B cell (primary cell): ENCODE data around the gene VWA3B. TPM values are rescaled to one million over a fixed set of nuclear protein-coding genes. Genes with fewer than 3 reads are reported as not detected.

ENCODE experiments used
- ATAC-seq: fragments of 200-7000 bp; cut with Tn5 transposase; one replicate; pipeline ENCODE4 v1.10.0; 2021; ENCODE audit warnings: low read depth, mild to moderate bottlenecking, moderate number of reproducible peaks, moderate library complexity
- CTCF ChIA-PET: fragments of 350-600 bp; sonication (Branson Sonifier 250); formaldehyde crosslinking; loops from one replicate; lab custom pipeline; 2021; ENCODE audit warnings: antibody characterized with exemption, inconsistent platforms; lab: Charles Lee
- POLR2A ChIA-PET: fragments of 350-600 bp; sonication (Branson Sonifier 250); formaldehyde crosslinking; loops from one replicate; lab custom pipeline; 2021; ENCODE audit warnings: antibody characterized with exemption; lab: Charles Lee
- DNase-seq: peaks from one replicate; pipeline ENCODE4 v3.0.0; 2013
- H2AFZ ChIP-seq: 2 replicates; pipeline ENCODE4 v1.6.1; 2012; ENCODE audit warnings: mild to moderate bottlenecking, low read depth, low read length; ENCODE audit not compliant: insufficient read depth, poor library complexity, severe bottlenecking
- H3K27ac ChIP-seq, 2 donors: 1 replicate in 1 of 2; 2 replicates in 1 of 2; pipeline ENCODE4 v1.5.1; 2012 to 2013; ENCODE audit warnings: low read length in 2 of 2, mild to moderate bottlenecking in 2 of 2, moderate library complexity in 1 of 2
- H3K27me3 ChIP-seq, 4 experiments: fragments of 200-600 bp in 1 of 4; sonication (generic) in 1 of 4; replicated peaks in 1 of 4; 1 replicate in 2 of 4; 2 replicates in 2 of 4; pipeline versions ENCODE4 v1.6.1 to v1.7.0; 2013 to 2016; ENCODE audit warnings: low read length in 3 of 4, mild to moderate bottlenecking in 2 of 4, mixed read lengths in 1 of 4, moderate library complexity in 1 of 4; ENCODE audit not compliant: insufficient read depth in 4 of 4, control insufficient read depth in 3 of 4; ENCODE audit errors: control extremely low read depth in 1 of 4
- H3K36me3 ChIP-seq, 2 experiments: replicated peaks in 1 of 2; 1 replicate in 1 of 2; 2 replicates in 1 of 2; pipeline versions ENCODE4 v1.6.1 to v1.7.1; 2013; ENCODE audit warnings: low read length in 1 of 2; ENCODE audit not compliant: insufficient read depth in 2 of 2, control insufficient read depth in 1 of 2; ENCODE audit errors: control extremely low read depth in 1 of 2, extremely low read depth in 1 of 2
- H3K4me1 ChIP-seq, 2 donors: fragments of 200-600 bp in 1 of 2; sonication (generic) in 1 of 2; 1 replicate in 1 of 2; 2 replicates in 1 of 2; pipeline versions ENCODE4 v1.5.1 to v1.6.1; 2013 to 2017; ENCODE audit warnings: low read length in 2 of 2; ENCODE audit not compliant: control insufficient read depth in 2 of 2, insufficient read depth in 2 of 2
- H3K4me2 ChIP-seq: replicated peaks from 2 replicates; pipeline ENCODE3; 2012; ENCODE audit warnings: mild to moderate bottlenecking, low read depth, low read length; ENCODE audit not compliant: poor library complexity, severe bottlenecking
- H3K4me3 ChIP-seq, 5 experiments: fragments of 200-600 bp in 1 of 5; sonication (generic) in 1 of 5; 1 replicate in 3 of 5; 2 replicates in 2 of 5; pipeline versions ENCODE4 v1.5.1 to v1.7.0; 2011 to 2016; ENCODE audit warnings: low read length in 4 of 5, mild to moderate bottlenecking in 4 of 5, low read depth in 2 of 5, control low read depth in 1 of 5, moderate library complexity in 1 of 5; ENCODE audit not compliant: insufficient read depth in 1 of 5; ENCODE audit errors: control extremely low read depth in 1 of 5, extremely low read depth in 1 of 5
- H3K79me2 ChIP-seq: fragments of 200-600 bp; sonication (generic); one replicate; pipeline ENCODE4 v1.6.0; 2016; ENCODE audit warnings: low read length; ENCODE audit not compliant: control insufficient read depth, insufficient read depth
- H3K9ac ChIP-seq: fragments of 200-600 bp; sonication (generic); 2 replicates; pipeline ENCODE4 v1.6.1; 2017; ENCODE audit warnings: mild to moderate bottlenecking, low read length, moderate library complexity
- H3K9me3 ChIP-seq, 3 donors: one replicate each; pipeline versions ENCODE4 v1.6.1 to v1.7.1; 2013; ENCODE audit warnings: low read length in 2 of 3; ENCODE audit not compliant: control insufficient read depth in 2 of 3, insufficient read depth in 1 of 3; ENCODE audit errors: control extremely low read depth in 1 of 3
- H4K20me1 ChIP-seq: 2 replicates; pipeline ENCODE4 v1.6.0; 2012; ENCODE audit warnings: mild to moderate bottlenecking, low read length; ENCODE audit not compliant: insufficient read depth, control insufficient read depth, poor library complexity, severe bottlenecking
- H3K27ac Mint-ChIP-seq: one replicate; pipeline ENCODE4 v1.8.0; 2021; ENCODE audit warnings: mixed read lengths
- H3K27me3 Mint-ChIP-seq: one replicate; pipeline ENCODE4 v1.8.0; 2021; ENCODE audit warnings: mixed read lengths
- H3K4me1 Mint-ChIP-seq: one replicate; pipeline ENCODE4 v1.8.0; 2021; ENCODE audit warnings: mixed read lengths
- H3K4me3 Mint-ChIP-seq: one replicate; pipeline ENCODE4 v1.8.0; 2021; ENCODE audit warnings: mixed read lengths
- H3K9me3 Mint-ChIP-seq: one replicate; pipeline ENCODE4 v1.8.0; 2022; ENCODE audit warnings: mixed read lengths; ENCODE audit not compliant: insufficient read depth
- CTCF ChIP-seq: fragments of 200-600 bp; IDR thresholded peaks from one replicate; pipeline ENCODE4 v1.8.0; 2022; ENCODE audit warnings: antibody characterized with exemption, mild to moderate bottlenecking
- EZH2 ChIP-seq: IDR thresholded peaks from 2 replicates; pipeline ENCODE4 v1.6.1; 2012; ENCODE audit warnings: borderline replicate concordance, low read depth, mild to moderate bottlenecking, moderate library complexity, low read length; ENCODE audit not compliant: insufficient read depth, poor library complexity, severe bottlenecking
- WGBS: methylation state at CpG from one replicate; pipeline ENCODE4 v1.1.5; 2013; ENCODE audit warnings: missing lambda C conversion rate; ENCODE audit not compliant: insufficient coverage; 5-methylcytosine and 5-hydroxymethylcytosine counted together
- intact Hi-C: fragments of 100-400 bp; cut with micrococcal nuclease; formaldehyde crosslinking; loops from one replicate; pipeline ENCODE4 v1.10.0; 2022
- polyA plus RNA-seq: library from polyadenylated mRNA; depleted of rRNA; stranded (reverse); fragments of >200 nt; gene quantifications from 2 replicates; pipeline ENCODE4 v1.2.3, GENCODE V29; 2012
- total RNA-seq, 2 donors: library from RNA; stranded (reverse); fragments of 120-200 nt in 1 of 2; gene quantifications; 1 replicate in 1 of 2; 2 replicates in 1 of 2; pipeline versions ENCODE4 v1.2.3 to v1.2.4, GENCODE V29; 2013 to 2022

Gene VWA3B
- total and polyA plus RNA-seq, 2 donors (not counting 1 experiment from before 2014, with no cell fraction given), result not detected

DNA sequence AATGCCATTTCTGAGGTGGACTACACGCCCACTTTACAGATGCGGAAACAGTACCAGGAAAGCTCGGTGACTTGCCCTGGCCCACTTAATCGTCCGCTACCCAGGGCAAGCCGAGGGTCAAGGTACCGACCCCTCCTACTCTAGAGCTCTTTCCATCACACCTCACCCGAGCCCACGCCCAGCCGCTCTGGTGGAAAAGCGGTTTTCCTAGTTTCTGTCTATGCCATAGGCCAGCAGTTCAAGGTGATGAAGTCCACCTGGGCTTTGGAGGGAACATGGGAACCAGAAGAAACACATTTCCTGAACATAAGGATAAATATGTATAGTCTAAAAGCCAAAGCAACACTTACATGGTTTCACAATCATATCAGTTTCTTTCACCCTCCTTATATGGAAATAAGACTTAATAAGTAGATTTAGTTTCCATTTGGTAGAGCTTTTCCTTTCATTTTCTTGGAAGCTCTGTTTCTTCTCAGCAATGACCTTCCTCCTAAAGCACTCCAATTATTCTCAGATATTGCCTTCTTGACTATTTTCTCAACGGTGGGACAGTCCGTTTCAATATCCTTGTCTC lies 567 bp downstream of the VWA3B start:
- CTCF ChIA-PET, result interaction anchor here (1.4 to 2.1 kb wide), 3 partner anchors 88 to 281 kb away, joined by 4 to 8 read pairs (median 5); no protein-coding TSS in a partner anchor
- no peaks in the 10 kb centered on the region for H3K9me3 Mint-ChIP-seq
- ATAC-seq (no peak), DNase-seq (peak; percentile 45)
- H3K4me1 Mint-ChIP-seq, result peaks cover 44% of the 10 kb centered on the region
- WGBS, result 66% methylated on average over 6 of the region's 13 CpGs
- Histone ChIP-seq H3K4me3 (peak overlapping the region; percentile 15 to 67 (median 57)), H4K20me1 (no peaks in the 10 kb centered on the region), H3K4me1 (peaks cover 28 to 48% of the 10 kb centered on the region in 2 donors), H3K36me3 (no peaks in the 10 kb centered on the region), H3K9ac (peak overlapping the region; percentile 72), H2AFZ (peak overlapping the region; percentile 63), H3K9me3 (peaks cover 0 to 6% (median 0%) of the 10 kb centered on the region in 3 donors), H3K27me3 (no peaks in the 10 kb centered on the region), H3K4me2 (peak overlapping the region; percentile 84), H3K27ac (peak overlapping the region; percentile 33 to 54), H3K79me2 (no peaks in the 10 kb centered on the region)
- H3K27me3 Mint-ChIP-seq, result no peaks in the 10 kb centered on the region
- intact Hi-C loops, result loop anchor here (1.0 to 10.0 kb wide), 6 partner anchors 45 to 280 kb away; partner anchors contain the start of gene TMEM131
- peak overlapping the region; percentile 79 for H3K4me3 Mint-ChIP-seq
- TF ChIP-seq CTCF, result no peak
- TF ChIP-seq EZH2, result no peak
- H3K27ac Mint-ChIP-seq, result peak overlapping the region; percentile 75
- POLR2A ChIA-PET, result no interaction called here

- POLR2A ChIA-PET, result no interaction called here
- ATAC-seq, result peak; percentile 26
- TF ChIP-seq EZH2 (no peak), CTCF (peak; percentile 12)
- no peak overlapping the region for H3K9ac ChIP-seq
- intact Hi-C loops, result loop anchor here (5.0 to 10.0 kb wide), 3 partner anchors 44 to 281 kb away; no protein-coding TSS in a partner anchor
- H3K27ac Mint-ChIP-seq, result peak overlapping the region; percentile 66
- CTCF ChIA-PET, result interaction anchor here (1.1 to 2.1 kb wide), 4 partner anchors 87 to 281 kb away, joined by 3 to 8 read pairs (median 4); no protein-coding TSS in a partner anchor
- H4K20me1 ChIP-seq, result no peaks in the 10 kb centered on the region
- H2AFZ ChIP-seq, result no peak overlapping the region
- peaks cover 28 to 48% of the 10 kb centered on the region in 2 donors for H3K4me1 ChIP-seq
- H3K4me3 Mint-ChIP-seq, result peak overlapping the region; percentile 21
- 24% methylated on average over 3 of the region's 5 CpGs for WGBS
- H3K4me1 Mint-ChIP-seq, result peaks cover 41% of the 10 kb centered on the region
- no peak overlapping the region for H3K4me3 ChIP-seq
- peak overlapping the region; percentile 84 for H3K4me2 ChIP-seq
- no peaks in the 10 kb centered on the region for H3K27me3 ChIP-seq
- H3K27me3 Mint-ChIP-seq, result no peaks in the 10 kb centered on the region
- no peaks in the 10 kb centered on the region for H3K79me2 ChIP-seq
- peaks cover 0 to 6% (median 0%) of the 10 kb centered on the region in 3 donors for H3K9me3 ChIP-seq
- DNase-seq, result peak; percentile 74
- H3K36me3 ChIP-seq, result no peaks in the 10 kb centered on the region
- H3K9me3 Mint-ChIP-seq, result no peaks in the 10 kb centered on the region
- H3K27ac ChIP-seq, result no peak overlapping the region
Observed at GRCh38 chr2:98088261-98088660, 1.3 kb downstream of the VWA3B start.
